Uterus (tissue), 4 donors: ENCODE data around the gene MSX1. TPM values are rescaled to one million over a fixed set of nuclear protein-coding genes. Genes with fewer than 3 reads are reported as not detected.

ENCODE experiments used
- DNase-seq, 2 donors: peaks; one replicate each; pipeline ENCODE4 v3.0.0-alpha.2; 2019 to 2020
- H3K27ac ChIP-seq, 2 donors: fragments of 200-600 bp; sonication (generic); 1 replicate in 1 of 2; 2 replicates in 1 of 2; pipeline ENCODE4 v1.5.1; 2016 to 2018
- H3K27me3 ChIP-seq, 2 donors: fragments of 200-600 bp; sonication (generic); one replicate each; pipeline ENCODE4 v1.5.1; 2018 to 2019; ENCODE audit warnings: control low read depth in 1 of 2
- H3K36me3 ChIP-seq, 2 donors: fragments of 200-600 bp; sonication (generic); one replicate each; pipeline ENCODE4 v1.5.1; 2019; ENCODE audit warnings: control low read depth in 1 of 2
- H3K4me1 ChIP-seq, 2 donors: fragments of 200-600 bp; sonication (generic); one replicate each; pipeline ENCODE4 v1.5.1; 2018 to 2019; ENCODE audit warnings: control low read depth in 1 of 2
- H3K4me3 ChIP-seq, 2 donors: fragments of 200-600 bp; sonication (generic); 1 replicate in 1 of 2; 2 replicates in 1 of 2; pipeline ENCODE4 v1.5.1; 2018 to 2019; ENCODE audit warnings: mild to moderate bottlenecking in 1 of 2
- H3K9me3 ChIP-seq, 2 donors: fragments of 200-600 bp; sonication (generic); one replicate each; pipeline ENCODE4 v1.5.1; 2019; ENCODE audit warnings: control low read depth in 1 of 2
- CTCF ChIP-seq, 4 experiments: fragments of 200-600 bp in 2 of 4; fragments of 450-650 bp in 2 of 4; sonication (generic) in 2 of 4; IDR thresholded peaks; one replicate each; pipeline ENCODE4 v1.5.1; 2016 to 2019; ENCODE audit warnings: antibody characterized with exemption in 4 of 4, mild to moderate bottlenecking in 2 of 4, moderate library complexity in 1 of 4
- POLR2A ChIP-seq, 2 donors: fragments of 450-650 bp; IDR thresholded peaks; one replicate each; pipeline ENCODE4 v1.6.1; 2016; ENCODE audit warnings: antibody characterized with exemption in 2 of 2, mild to moderate bottlenecking in 1 of 2, moderate library complexity in 1 of 2
- intact Hi-C: fragments of 100-400 bp; cut with DNase I; formaldehyde crosslinking; loops from one replicate; pipeline ENCODE4 v1.15.1; 2023; ENCODE audit warnings: low total_unique reads
- total RNA-seq, 4 donors: library from RNA; depleted of rRNA in 3 of 4; stranded (reverse); fragments of >200 nt in 3 of 4; gene quantifications; one replicate each; pipeline versions ENCODE4 v1.1.0 to v1.2.4, GENCODE V29; 2014 to 2023
- donor health status: DM: yes; HTN: yes; CAD: no.

Gene MSX1
- total RNA-seq, 4 donors from 2014 or later: 19.7 to 33.0 (median 23.8) TPM

GRCh38 chr4:4869731-4870571, 10.5 kb downstream of the MSX1 start:
- H3K27me3 ChIP-seq: peaks cover 13 to 34% of the 10 kb centered on the region in 2 donors
- H3K36me3 ChIP-seq: no peaks in the 10 kb centered on the region
- H3K4me1 ChIP-seq: no peaks in the 10 kb centered on the region
- H3K4me3 ChIP-seq: no peak overlapping the region
- H3K27ac ChIP-seq: no peak overlapping the region
- TF ChIP-seq CTCF (IDR thresholded peaks at IDR 0.05): no peak
- no peak for TF ChIP-seq POLR2A (IDR thresholded peaks at IDR 0.05)
- intact Hi-C loops: no loop called here
- H3K9me3 ChIP-seq: no peaks in the 10 kb centered on the region
- DNase-seq: no peak

GRCh38 chr4:4870576-4871241, 11.2 kb downstream of the MSX1 start:
- no peaks in the 10 kb centered on the region for H3K4me1 ChIP-seq
- H3K27me3 ChIP-seq: peaks cover 13 to 34% of the 10 kb centered on the region in 2 donors
- no peak for TF ChIP-seq CTCF (IDR thresholded peaks at IDR 0.05)
- no peak for TF ChIP-seq POLR2A (IDR thresholded peaks at IDR 0.05)

GRCh38 chr4:4871242-4871572, 11.7 kb downstream of the MSX1 start:
- Histone ChIP-seq H3K36me3 (no peaks in the 10 kb centered on the region), H3K4me3 (no peak overlapping the region), H3K27ac (no peak overlapping the region), H3K27me3 (peaks cover 13 to 34% of the 10 kb centered on the region in 2 donors), H3K4me1 (no peaks in the 10 kb centered on the region), H3K9me3 (no peaks in the 10 kb centered on the region)
- TF ChIP-seq POLR2A (IDR thresholded peaks at IDR 0.05): no peak
- TF ChIP-seq CTCF (IDR thresholded peaks at IDR 0.05): no peak
- intact Hi-C loops: no loop called here
- DNase-seq: no peak

More at GRCh38 chr4:4870576-4871241, 11.2 kb downstream of the MSX1 start:
- Histone ChIP-seq H3K27ac (no peak overlapping the region), H3K36me3 (no peaks in the 10 kb centered on the region), H3K9me3 (no peaks in the 10 kb centered on the region), H3K4me3 (no peak overlapping the region)
- DNase-seq: no peak
- intact Hi-C loops: no loop called here

- H3K27ac ChIP-seq: no peak overlapping the region
- no peak overlapping the region for H3K4me3 ChIP-seq
- intact Hi-C loops: no loop called here
- H3K27me3 ChIP-seq: peaks cover 13 to 34% of the 10 kb centered on the region in 2 donors
- TF ChIP-seq CTCF (IDR thresholded peaks at IDR 0.05) (no peak), POLR2A (IDR thresholded peaks at IDR 0.05) (no peak)
- H3K9me3 ChIP-seq: no peaks in the 10 kb centered on the region
- no peak for DNase-seq
- no peaks in the 10 kb centered on the region for H3K4me1 ChIP-seq
- no peaks in the 10 kb centered on the region for H3K36me3 ChIP-seq
Observed at GRCh38 chr4:4871573-4872313, 12.3 kb downstream of the MSX1 start.
